Breast epithelium (tissue), 3 donors: ENCODE data around the gene USHBP1.

Experiments
- CTCF ChIP-seq, 3 donors: fragments of 450-650 bp; IDR thresholded peaks; one replicate each; pipeline ENCODE4 v1.5.1; 2016 to 2017; ENCODE audit warnings: antibody characterized with exemption in 3 of 3, mild to moderate bottlenecking in 3 of 3, moderate library complexity in 3 of 3
- POLR2A ChIP-seq: fragments of 450-650 bp; IDR thresholded peaks from one replicate; pipeline ENCODE4 v1.6.1; 2016; ENCODE audit warnings: antibody characterized with exemption, mild to moderate bottlenecking, moderate library complexity

DNA sequence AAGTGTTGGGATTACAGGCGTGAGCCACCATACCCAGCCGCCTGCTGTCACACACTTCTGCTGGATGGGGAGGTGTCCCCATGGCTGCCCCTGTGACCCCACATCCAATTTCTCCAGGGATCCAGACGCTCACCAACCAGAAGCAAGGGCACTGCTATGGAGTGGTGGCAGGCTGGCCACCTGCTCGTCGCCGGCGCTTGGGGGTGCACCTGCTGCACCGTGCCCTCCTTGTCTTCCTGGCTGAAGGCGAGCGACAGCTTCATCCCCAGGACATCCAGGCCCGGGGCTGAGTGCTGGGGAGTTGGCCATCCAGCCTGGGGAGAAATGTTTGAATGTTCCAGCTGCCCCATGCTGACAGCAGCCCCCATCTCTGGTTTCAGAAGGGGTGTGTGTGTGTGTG, 21.7 kb upstream of the USHBP1 start:
- TF ChIP-seq CTCF (IDR thresholded peaks at IDR 0.05) (no peak), POLR2A (no peak)
